Parathyroid adenoma (tissue), 2 donors: ENCODE data around the gene SF3B1.
"Not testable (repeated sequence)": the region's sequence is repeated elsewhere in the genome, so short reads cannot be mapped to it uniquely, and the experiment has no call there.

ENCODE experiments used
- H2AFZ ChIP-seq: fragments of 300-600 bp; sonication (generic); one replicate; pipeline ENCODE4 v1.7.0; 2017; ENCODE audit warnings: antibody characterized with exemption, mild to moderate bottlenecking
- H3K27ac ChIP-seq: fragments of 300-600 bp; sonication (generic); one replicate; pipeline ENCODE4 v1.7.0; 2017
- H3K27me3 ChIP-seq: fragments of 300-600 bp; sonication (generic); one replicate; pipeline ENCODE4 v1.7.0; 2017; ENCODE audit warnings: low read length; ENCODE audit not compliant: control insufficient read depth, insufficient read depth
- H3K36me3 ChIP-seq: fragments of 300-600 bp; sonication (generic); one replicate; pipeline ENCODE4 v1.7.0; 2017; ENCODE audit warnings: low read length; ENCODE audit not compliant: control insufficient read depth, insufficient read depth
- H3K4me1 ChIP-seq: fragments of 300-600 bp; sonication (generic); one replicate; pipeline ENCODE4 v1.7.0; 2017; ENCODE audit warnings: control low read depth
- H3K4me2 ChIP-seq: fragments of 300-600 bp; sonication (generic); one replicate; pipeline ENCODE4 v1.7.0; 2017; ENCODE audit warnings: low read length
- H3K4me3 ChIP-seq: fragments of 300-600 bp; sonication (generic); one replicate; pipeline ENCODE4 v1.7.0; 2017; ENCODE audit warnings: low read depth, low read length
- H3K79me2 ChIP-seq: fragments of 300-600 bp; sonication (generic); one replicate; pipeline ENCODE4 v1.7.0; 2017; ENCODE audit warnings: control low read depth
- H3K9ac ChIP-seq: fragments of 300-600 bp; sonication (generic); one replicate; pipeline ENCODE4 v1.7.0; 2017; ENCODE audit warnings: mild to moderate bottlenecking
- H3K9me3 ChIP-seq: fragments of 300-600 bp; sonication (generic); one replicate; pipeline ENCODE4 v1.7.0; 2017; ENCODE audit warnings: low read length; ENCODE audit not compliant: control insufficient read depth
- CTCF ChIP-seq: fragments of 300-600 bp; sonication (generic); IDR thresholded peaks from one replicate; pipeline ENCODE4 v1.7.0; 2017; ENCODE audit warnings: antibody characterized with exemption, mild to moderate bottlenecking
- donor health status: primary hyperparathyroidism.

Gene SF3B1

GRCh38 chr2:197453914-197454398, 19.1 kb upstream of the SF3B1 start:
- TF ChIP-seq CTCF: no peak
- Histone ChIP-seq H3K79me2 (peaks cover 38% of the 10 kb centered on the region), H3K36me3 (no peaks in the 10 kb centered on the region), H3K27ac (peak overlapping the region; percentile 97), H3K4me3 (peak overlapping the region; percentile 100), H3K27me3 (no peaks in the 10 kb centered on the region), H3K9me3 (no peaks in the 10 kb centered on the region), H2AFZ (peak overlapping the region; percentile 89), H3K4me2 (peak overlapping the region; percentile 96), H3K9ac (peak overlapping the region; percentile 68), H3K4me1 (peaks cover 13% of the 10 kb centered on the region)

DNA sequence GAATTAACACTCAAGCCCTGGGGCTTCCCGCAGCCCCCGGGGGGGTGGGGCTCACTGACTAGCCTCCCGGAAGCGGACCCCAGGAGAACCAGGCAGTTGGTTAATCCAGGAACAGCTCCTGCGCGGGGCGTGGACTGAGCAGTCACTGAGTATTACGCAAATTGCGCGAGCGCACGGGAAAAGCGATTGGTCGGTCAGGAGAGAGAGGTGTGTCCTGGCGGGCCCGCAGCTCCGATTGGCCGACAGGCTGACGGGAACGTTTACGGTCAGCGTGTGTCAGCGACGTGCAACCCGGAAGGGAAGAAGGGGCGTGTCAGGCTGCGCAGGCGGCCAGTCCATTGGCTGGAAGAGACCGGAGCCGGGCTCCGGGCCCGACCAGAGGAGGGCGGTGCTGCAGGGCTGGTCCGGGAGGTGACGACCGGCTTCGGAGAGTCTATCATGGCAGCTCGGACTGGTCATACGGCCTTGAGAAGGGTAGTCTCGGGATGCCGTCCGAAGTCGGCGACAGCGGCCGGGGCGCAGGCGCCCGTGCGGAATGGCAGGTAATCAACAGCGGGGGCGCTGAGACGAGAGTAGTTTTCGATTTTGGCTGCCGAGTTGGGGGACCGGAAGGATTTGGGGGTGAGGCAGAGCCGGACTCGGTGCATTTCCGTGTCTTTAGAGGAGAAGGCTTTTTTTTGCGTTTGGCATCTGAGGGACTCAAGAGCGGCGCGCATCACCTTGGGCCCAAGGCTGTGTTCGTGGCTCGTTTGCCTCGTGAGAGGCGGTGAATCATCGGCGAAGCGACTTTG, 18.5 kb upstream of the SF3B1 start, which contains the start of gene COQ10B:
COQ10B (plus strand) TSS at position 430 of the 791 bp plus-strand sequence; CDS start at position 439, 9 bp downstream.
- Histone ChIP-seq H2AFZ (peak within 1 kb of the TSS; percentile 93), H3K27ac (peak within 1 kb of the TSS; percentile 97), H3K4me3 (peak within 1 kb of the TSS; percentile 100), H3K9me3 (no peaks in the 10 kb centered on the region), H3K4me2 (peak within 1 kb of the TSS; percentile 96), H3K9ac (peak within 1 kb of the TSS; percentile 68), H3K79me2 (peaks cover 33% of the 10 kb centered on the region), H3K27me3 (no peaks in the 10 kb centered on the region), H3K36me3 (no peaks in the 10 kb centered on the region), H3K4me1 (peaks cover 13% of the 10 kb centered on the region)
- TF ChIP-seq CTCF: peak; percentile 45

GRCh38 chr2:197452754-197453122, 17.9 kb upstream of the SF3B1 start:
- peak overlapping the region; percentile 93 for H2AFZ ChIP-seq
- H3K9me3 ChIP-seq: no peaks in the 10 kb centered on the region
- H3K4me1 ChIP-seq: peaks cover 13% of the 10 kb centered on the region
- no peak for TF ChIP-seq CTCF
- H3K27ac ChIP-seq: peak overlapping the region; percentile 97
- no peaks in the 10 kb centered on the region for H3K27me3 ChIP-seq
- peaks cover 32% of the 10 kb centered on the region for H3K79me2 ChIP-seq
- H3K4me2 ChIP-seq: peak overlapping the region; percentile 83
- H3K9ac ChIP-seq: peak overlapping the region; percentile 33
- H3K4me3 ChIP-seq: peak overlapping the region; percentile 100
- no peaks in the 10 kb centered on the region for H3K36me3 ChIP-seq

DNA sequence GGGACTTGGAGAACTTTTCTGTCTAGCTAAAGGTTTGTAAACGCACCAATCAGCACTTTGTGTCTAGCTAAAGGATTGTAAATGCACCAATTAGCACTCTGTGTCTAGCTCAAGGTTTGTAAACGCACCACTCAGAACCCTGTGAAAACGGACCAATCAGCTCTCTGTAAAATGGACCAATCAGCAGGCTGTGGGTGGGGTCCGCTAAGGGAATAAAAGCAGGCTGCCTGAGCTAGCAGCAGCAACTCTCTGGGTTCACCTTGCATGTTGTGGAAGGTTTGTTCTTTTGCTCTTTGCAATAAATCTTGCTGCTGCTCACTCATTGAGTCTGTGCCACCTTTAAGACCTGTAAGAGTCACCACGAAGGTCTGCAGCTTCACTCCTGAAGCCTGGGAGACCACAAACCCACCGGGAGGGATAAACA, 16.1 kb upstream of the SF3B1 start:
- H3K27ac ChIP-seq, H3K4me3 ChIP-seq, H3K9me3 ChIP-seq, H3K27me3 ChIP-seq, H3K4me2 ChIP-seq, H3K36me3 ChIP-seq, H3K9ac ChIP-seq: not testable (repeated sequence)
- Histone ChIP-seq H2AFZ (peak overlapping the region; percentile 25), H3K4me1 (peaks cover 13% of the 10 kb centered on the region), H3K79me2 (peaks cover 17% of the 10 kb centered on the region)

GRCh38 chr2:197450465-197450864, 15.6 kb upstream of the SF3B1 start:
- no peak overlapping the region for H3K4me2 ChIP-seq
- H3K27ac ChIP-seq: no peak overlapping the region
- no peaks in the 10 kb centered on the region for H3K36me3 ChIP-seq
- peaks cover 13% of the 10 kb centered on the region for H3K4me1 ChIP-seq
- H2AFZ ChIP-seq: no peak overlapping the region
- no peaks in the 10 kb centered on the region for H3K9me3 ChIP-seq
- H3K79me2 ChIP-seq: peaks cover 12% of the 10 kb centered on the region
- H3K27me3 ChIP-seq: no peaks in the 10 kb centered on the region
- TF ChIP-seq CTCF: no peak
- no peak overlapping the region for H3K9ac ChIP-seq
- H3K4me3 ChIP-seq: no peak overlapping the region
